CD4-positive, alpha-beta T cell treated with Interleukin-4 for 1 hour (primary cell): ENCODE measurements around the gene TNFRSF8.
"Not testable (repeated sequence)": the region's sequence is repeated elsewhere in the genome, so short reads cannot be mapped to it uniquely, and the experiment has no call there.

Experiments used
- DNase-seq, 2 donors: peaks; one replicate each; pipeline ENCODE4 v3.0.0-alpha.2; 2020 to 2022

Gene TNFRSF8

DNA sequence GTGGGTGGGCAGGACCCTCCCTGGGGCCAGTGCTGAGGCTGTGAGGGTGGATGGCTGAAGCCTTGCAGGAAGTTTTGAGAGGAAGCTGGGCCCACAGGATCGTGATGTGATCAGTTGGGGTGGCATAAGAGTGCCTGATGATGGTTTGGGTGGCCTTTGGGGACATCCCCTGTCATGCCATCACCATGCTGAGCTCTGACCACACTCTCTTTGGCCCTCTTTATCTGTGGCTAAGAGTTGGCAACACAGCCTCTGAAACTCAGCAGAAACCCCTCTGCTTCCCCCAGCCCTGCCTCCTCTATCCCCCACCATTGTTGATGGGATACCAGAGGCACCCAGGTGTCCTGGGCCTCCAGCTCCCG, 24.0 kb upstream of the TNFRSF8 start:
- DNase-seq = no peak

- DNase-seq = peak in 1 of 2 donors; percentile 32
Measured at GRCh38 chr1:12039824-12040456, 23.2 kb upstream of the TNFRSF8 start.

GRCh38 chr1:12040457-12041051, 22.5 kb upstream of the TNFRSF8 start:
- DNase-seq = peak in 1 of 2 donors; percentile 39

GRCh38 chr1:12044187-12044877, 18.8 kb upstream of the TNFRSF8 start:
- not testable (repeated sequence) for DNase-seq

GRCh38 chr1:12046749-12047119, 16.4 kb upstream of the TNFRSF8 start:
- DNase-seq = no peak

- peak; percentile 39 to 55 for DNase-seq
Measured at GRCh38 chr1:12047120-12047876, 15.8 kb upstream of the TNFRSF8 start.

GRCh38 chr1:12048372-12048771, 14.7 kb upstream of the TNFRSF8 start:
- no peak for DNase-seq

GRCh38 chr1:12049616-12050015, 13.5 kb upstream of the TNFRSF8 start:
- no peak for DNase-seq

- no peak for DNase-seq
Measured at GRCh38 chr1:12051361-12051760, 11.7 kb upstream of the TNFRSF8 start.

DNA sequence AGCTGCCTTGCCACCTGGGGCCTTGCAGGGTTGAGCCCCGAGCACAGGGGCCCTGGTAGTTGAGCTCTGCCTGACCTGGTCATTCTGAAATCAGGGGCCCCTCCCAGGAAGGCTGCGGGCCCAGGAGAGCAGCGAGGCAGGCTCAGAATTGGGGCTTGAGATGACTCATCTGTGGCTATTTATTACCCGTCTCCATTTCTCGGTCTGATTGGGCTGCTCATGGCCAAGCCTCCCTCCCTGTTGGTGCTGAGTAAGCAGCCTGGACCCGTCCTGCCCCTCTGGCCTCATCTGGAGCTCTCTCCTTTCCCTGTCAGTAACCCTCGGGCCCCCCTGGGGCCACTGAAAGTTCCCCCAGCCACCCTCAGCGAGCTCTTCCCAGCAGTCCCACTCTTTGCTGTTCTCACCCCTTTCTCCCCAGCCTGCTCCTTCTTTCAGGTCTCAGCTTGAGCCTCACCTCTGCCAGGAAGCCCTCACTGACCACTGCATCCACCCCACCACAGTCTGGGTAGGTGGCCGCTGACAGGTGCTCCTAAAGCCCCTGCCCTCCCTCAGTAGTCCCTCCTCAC, 11.0 kb upstream of the TNFRSF8 start:
- peak in 1 of 2 donors; percentile 28 for DNase-seq

- no peak for DNase-seq
Measured at GRCh38 chr1:12052997-12053686, 10.0 kb upstream of the TNFRSF8 start.

GRCh38 chr1:12053752-12054548, 9.2 kb upstream of the TNFRSF8 start:
- DNase-seq = no peak

DNA sequence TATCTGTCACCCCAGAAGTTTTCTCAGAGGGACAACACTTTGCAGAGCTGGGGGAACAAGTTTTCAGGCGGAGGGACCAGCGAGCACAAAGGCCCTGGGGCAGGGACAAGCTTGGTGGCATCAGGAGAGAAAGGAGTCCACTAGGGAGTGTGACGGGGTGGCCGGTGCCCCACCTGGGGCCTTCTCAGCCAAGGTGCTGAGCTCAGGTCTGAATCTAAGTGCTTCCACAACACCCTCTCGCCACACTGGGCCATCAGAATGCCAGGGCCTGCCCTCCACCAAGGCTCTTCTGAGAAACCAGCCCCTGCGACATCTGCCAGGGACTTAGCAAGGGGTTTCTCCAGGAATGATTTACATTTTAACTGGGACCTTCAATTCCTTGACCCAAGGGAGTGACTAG, 7.8 kb upstream of the TNFRSF8 start:
- no peak for DNase-seq

GRCh38 chr1:12056331-12056841, 6.7 kb upstream of the TNFRSF8 start:
- no peak for DNase-seq

- no peak for DNase-seq
Measured at GRCh38 chr1:12057382-12057781, 5.7 kb upstream of the TNFRSF8 start.

- no peak for DNase-seq
Measured at GRCh38 chr1:12057940-12058687, 5.0 kb upstream of the TNFRSF8 start.

DNA sequence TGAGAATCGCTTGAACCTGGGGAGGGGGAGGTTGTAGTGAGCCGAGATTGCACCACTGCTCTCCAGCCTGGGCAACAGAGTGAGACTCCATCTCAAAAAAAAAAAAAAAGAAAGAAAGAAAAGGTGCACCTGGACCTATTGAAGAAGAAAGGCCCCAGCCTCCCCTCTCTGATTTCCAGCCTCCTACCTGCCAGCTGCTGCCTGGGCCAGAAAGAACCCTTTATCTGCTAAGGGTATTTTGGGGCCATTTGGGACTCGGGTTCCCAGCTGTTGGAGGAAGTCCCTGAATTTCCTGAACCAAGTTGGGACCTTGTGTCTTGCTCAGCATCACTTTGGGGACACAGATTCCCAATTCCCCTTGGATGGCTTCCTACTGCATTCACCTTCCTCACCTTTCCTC, 3.9 kb upstream of the TNFRSF8 start:
- DNase-seq = no peak

DNA sequence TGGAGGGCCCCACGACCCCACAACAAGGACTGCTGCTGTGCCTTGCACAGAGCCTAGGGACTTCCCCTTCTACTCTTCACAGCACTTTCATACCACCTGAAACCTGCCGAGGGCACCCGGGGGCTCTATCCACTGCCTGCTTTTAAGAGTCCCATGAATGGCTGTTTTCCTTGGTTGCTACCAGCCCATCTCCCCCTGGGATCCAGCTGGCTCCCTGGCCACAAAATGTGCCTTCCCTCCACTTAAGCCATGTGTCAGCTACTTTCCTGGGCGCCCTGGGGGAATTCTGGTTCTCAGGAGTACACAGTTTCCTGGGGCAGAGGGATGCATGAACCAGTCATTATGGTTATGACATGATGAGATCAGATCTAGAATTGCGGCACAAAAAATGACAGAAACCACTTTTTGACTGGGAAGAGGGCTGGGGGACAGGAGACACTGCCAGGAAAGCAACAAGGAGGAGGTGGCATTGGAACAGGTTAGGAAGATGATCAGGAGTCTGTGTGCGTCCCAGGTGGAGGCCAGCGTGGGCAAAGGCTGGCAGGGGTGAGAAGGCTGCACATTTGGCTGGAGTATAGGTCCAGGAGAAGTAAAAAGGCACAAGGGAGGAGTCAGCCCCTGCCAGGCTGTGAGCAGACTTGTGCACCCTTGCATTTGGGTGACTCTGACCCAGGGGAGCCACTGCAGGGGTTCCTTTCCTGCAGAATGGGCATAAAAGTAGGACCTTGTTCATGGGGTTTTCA, 3.2 kb upstream of the TNFRSF8 start:
- no peak for DNase-seq

DNA sequence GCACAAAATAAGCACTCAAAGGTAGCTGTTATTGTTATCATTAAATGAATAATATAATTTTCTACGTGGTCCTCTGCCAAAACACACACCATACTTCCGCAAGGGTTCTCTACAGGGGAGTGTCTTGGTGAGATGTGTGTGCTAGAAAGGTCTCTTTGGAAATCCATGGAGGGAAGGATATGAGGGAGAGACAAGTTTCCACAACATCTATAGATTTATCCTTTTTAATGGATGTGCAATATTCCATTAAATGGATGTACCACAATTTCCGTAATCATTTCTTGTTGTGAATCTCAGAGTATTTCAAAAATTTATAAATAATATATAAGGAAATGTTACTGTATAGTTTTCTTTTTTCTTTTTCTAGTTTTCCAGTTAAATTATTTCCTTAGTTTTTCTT, 2.6 kb upstream of the TNFRSF8 start:
- DNase-seq = no peak
